ENCODE results near the gene RAD50. TPM values are rescaled to one million over a fixed set of nuclear protein-coding genes. Genes with fewer than 3 reads are reported as not detected.

RAD50 gene
- total and polyA plus RNA-seq, 10 donors, result 4.2 to 34.0 (median 25.7) TPM

GRCh38 chr5:132656774-132657355 lies 100.1 kb downstream of the RAD50 start:
- Histone ChIP-seq H3K4me1 (peaks cover 7 to 18% (median 15%) of the 10 kb centered on the region in 6 donors), H3K4me3 (peak overlapping the region in 4 of 8 donors; percentile 32 to 66 (median 38)), H3K9me3 (no peaks in the 10 kb centered on the region), H3K27me3 (replicated peaks in 1 of 7) (peaks cover 3 to 62% (median 32%) of the 10 kb centered on the region in 7 donors), H3K36me3 (no peaks in the 10 kb centered on the region), H3K27ac (no peak overlapping the region)
- no peak for DNase-seq
- no peak for TF ChIP-seq POLR2AphosphoS5 (IDR thresholded peaks at IDR 0.05)
- no peak for TF ChIP-seq POLR2A (IDR thresholded peaks at IDR 0.05)
- no peak for TF ChIP-seq CTCF (IDR thresholded peaks at IDR 0.05 in 8 of 11, conservative IDR thresholded peaks at IDR 0.05 in 3 of 11)
- 38 to 72% (median 43%) methylated on average over 12 of the region's 12 CpGs for WGBS, 5 donors
- intact Hi-C loops (cut with DNase I; ENCODE audit: low total_unique reads), result no loop called here

GRCh38 chr5:132657676-132658380 lies 101.1 kb downstream of the RAD50 start, which contains the start of gene IL13:
IL13 (plus strand) TSS chr5:132658173; CDS start chr5:132658187, 14 bp downstream.
- Histone ChIP-seq H3K36me3 (no peaks in the 10 kb centered on the region), H3K4me3 (no peak within 1 kb of the TSS), H3K9me3 (no peaks in the 10 kb centered on the region), H3K27ac (no peak within 1 kb of the TSS), H3K27me3 (replicated peaks in 1 of 7) (peaks cover 3 to 58% (median 32%) of the 10 kb centered on the region in 7 donors), H3K4me1 (peaks cover 7 to 20% (median 15%) of the 10 kb centered on the region in 6 donors)
- DNase-seq, result no peak
- WGBS, 5 donors, result 95 to 96% (median 95%) methylated on average over 12 of the region's 12 CpGs
- TF ChIP-seq CTCF (IDR thresholded peaks at IDR 0.05 in 8 of 11, conservative IDR thresholded peaks at IDR 0.05 in 3 of 11) (no peak), POLR2AphosphoS5 (IDR thresholded peaks at IDR 0.05) (no peak)
- intact Hi-C loops (cut with DNase I; ENCODE audit: low total_unique reads), result no loop called here

- H3K27ac ChIP-seq, result no peak overlapping the region
- DNase-seq, result no peak
- 86 to 94% (median 90%) methylated on average over 9 of the region's 9 CpGs for WGBS, 5 donors
- no peaks in the 10 kb centered on the region for H3K9me3 ChIP-seq
- intact Hi-C loops (cut with DNase I; ENCODE audit: low total_unique reads), result no loop called here
- peaks cover 7 to 28% (median 19%) of the 10 kb centered on the region in 6 donors for H3K4me1 ChIP-seq
- H3K27me3 ChIP-seq (replicated peaks in 1 of 7), result peaks cover 3 to 50% (median 32%) of the 10 kb centered on the region in 7 donors
- no peaks in the 10 kb centered on the region for H3K36me3 ChIP-seq
- no peak overlapping the region for H3K4me3 ChIP-seq
- TF ChIP-seq POLR2A (IDR thresholded peaks at IDR 0.05) (no peak), CTCF (IDR thresholded peaks at IDR 0.05 in 8 of 11, conservative IDR thresholded peaks at IDR 0.05 in 3 of 11) (no peak), POLR2AphosphoS5 (IDR thresholded peaks at IDR 0.05) (no peak)
Observed at GRCh38 chr5:132658381-132659302, 101.9 kb downstream of the RAD50 start.

Data from spleen (tissue), 11 donors.